ENCODE measurements around the gene CHAD.
"Not testable (repeated sequence)": the region's sequence is repeated elsewhere in the genome, so short reads cannot be mapped to it uniquely, and the experiment has no call there.

Gene CHAD

DNA sequence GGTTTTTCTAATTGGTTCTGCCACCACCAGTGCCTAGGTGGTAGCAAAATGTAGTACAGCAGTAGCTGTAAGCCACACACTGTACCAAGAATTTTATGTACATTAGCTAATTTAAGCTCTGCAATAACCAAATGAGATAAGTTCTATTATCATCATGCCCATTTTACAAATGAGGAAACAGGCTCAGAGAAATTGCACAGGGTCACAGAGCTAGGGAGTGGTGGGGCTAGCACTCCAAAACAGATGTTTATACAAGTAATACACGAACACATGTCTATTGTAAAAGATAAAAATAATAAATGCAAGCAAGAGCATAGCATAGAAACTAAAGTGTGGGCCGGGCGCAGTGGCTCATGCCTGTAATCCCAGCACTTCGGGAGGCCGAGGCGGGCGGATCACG lies 23.5 kb upstream of the CHAD start:
- DNase-seq, result no peak

DNA sequence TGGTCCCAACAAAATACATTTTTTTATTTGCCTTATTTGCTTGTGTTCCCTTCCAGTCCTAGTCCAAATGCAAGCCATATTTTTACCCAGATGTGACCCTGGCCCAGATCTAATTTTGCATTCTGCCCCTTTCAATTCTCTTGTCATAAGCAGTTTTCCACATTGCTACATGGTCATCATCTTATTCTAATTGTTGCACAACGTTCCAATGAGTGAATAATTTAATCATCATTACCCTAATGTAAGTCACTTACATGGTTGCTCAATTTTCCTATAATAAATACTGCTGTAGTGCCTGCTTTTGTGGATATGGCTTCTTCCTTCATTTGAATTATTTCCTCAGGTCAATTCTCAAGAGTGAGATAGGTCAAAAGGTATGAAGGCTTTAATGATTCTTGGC lies 22.8 kb upstream of the CHAD start:
- DNase-seq, result no peak

DNA sequence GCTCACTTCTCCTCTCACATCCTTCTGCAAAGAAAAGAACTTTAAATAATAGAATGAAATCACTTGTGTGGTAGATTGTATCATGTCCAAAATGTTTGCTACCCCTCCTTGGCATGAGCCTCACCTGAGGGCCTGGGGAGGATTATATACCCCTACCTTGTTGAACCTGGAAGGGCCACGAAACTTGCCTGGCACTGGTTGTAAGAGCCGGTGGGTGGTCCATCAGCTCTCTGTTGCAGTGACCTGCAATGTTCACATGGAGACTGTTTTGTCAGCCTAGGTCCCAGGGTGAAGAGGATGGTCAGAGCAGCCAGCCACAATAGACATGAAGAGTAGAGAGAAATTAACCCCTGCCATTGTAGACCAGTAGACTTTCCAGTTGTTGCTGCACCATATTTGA lies 20.2 kb upstream of the CHAD start:
- DNase-seq, result no peak

DNA sequence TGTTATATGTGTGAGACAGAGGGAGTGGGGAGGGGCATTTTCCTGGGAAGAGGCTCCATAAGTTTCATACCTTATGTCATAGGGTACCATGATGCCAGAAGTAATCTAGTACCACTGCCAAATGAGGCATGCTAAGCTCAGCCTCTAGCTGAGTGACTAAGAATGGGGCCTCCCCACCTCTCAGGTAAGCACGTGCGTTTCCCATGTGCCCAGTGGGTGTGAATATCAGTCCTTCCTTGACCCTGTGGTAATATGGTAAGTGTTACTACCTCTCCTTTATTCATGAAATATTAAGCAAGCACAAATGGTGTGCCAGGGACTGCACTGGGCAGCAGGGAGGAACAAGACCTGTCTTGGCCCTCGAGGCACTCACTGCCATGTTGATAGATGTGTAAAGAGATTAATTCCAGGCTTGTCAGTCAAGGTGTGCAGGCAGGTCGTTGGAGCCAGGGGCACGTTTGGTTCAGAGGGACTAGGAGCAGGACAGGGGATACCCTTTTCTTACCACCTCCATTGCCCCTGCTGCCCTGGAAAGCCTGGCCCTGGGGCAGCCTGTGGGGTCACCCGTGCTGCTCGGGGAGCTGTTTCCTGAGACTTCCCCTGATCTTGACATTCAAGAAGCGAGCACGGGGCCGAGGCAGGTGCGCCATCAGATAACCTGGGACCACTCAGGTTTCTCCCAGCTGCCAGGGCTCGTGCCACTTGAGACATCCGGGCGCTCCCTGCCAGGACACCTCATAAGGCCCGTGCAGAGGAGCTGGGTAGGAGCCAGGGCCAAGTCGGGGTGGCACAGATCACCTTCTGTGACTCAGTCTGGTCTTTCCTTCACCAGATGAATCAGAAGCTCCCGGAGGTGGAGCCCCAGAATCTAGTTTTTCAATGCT lies 18.8 kb upstream of the CHAD start:
- DNase-seq, result no peak

DNA sequence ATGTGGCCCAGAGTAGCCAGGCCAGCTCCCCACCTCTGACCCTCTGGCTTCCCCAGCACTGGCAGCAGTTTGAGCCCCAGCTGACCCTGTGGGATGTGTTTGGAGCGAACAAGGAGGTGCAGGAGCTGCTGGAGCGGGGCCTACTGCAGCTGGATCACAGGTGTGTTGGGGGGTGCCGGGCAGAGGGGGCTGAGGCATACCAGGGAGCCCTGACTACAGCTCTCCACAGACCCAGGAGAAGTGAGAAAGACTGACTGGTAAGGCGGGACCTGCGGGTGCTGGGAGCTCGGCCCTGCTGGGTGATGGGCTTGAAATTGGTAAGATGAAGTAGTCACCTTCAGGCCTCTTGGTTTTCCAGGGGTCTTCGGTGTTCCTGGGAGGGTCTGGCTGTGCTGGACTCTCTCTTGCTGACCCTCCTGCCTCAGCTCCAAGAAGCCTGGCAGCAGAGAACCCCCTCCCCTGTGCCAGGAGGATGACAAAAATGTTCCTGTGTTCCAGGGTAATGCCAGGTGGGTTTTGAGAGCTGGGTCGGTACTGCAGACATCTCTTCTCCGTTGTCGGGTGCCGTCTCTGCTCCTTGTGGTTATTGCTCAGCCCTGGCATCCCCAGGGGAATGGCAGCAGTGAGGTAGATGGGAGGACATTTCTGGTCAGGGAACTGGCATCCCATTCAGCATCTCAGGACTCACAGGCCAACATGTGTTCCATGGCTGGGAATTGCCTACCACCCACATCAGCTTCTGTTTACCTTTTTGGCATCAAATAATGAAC lies 15.9 kb upstream of the CHAD start:
- DNase-seq, result no peak

DNA sequence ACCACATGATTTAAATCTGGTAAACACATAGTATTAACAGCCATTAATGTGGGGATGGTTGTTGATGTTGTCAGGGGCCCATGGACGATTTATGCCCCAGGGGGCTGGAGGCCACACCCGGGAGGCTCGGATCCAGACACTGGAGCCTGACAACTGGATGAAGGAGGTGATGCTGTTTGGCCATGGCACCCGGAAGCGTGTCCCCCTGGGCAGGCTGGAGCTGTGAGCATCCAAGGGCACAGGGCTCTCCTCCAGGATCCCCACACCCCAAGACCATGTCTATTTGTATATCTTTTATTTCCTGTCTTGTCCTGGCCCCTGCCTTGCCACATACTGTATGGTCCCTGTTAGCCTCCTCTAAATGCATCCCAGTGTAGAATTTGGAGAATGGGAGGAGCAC lies 14.6 kb upstream of the CHAD start:
- no peak for DNase-seq

DNA sequence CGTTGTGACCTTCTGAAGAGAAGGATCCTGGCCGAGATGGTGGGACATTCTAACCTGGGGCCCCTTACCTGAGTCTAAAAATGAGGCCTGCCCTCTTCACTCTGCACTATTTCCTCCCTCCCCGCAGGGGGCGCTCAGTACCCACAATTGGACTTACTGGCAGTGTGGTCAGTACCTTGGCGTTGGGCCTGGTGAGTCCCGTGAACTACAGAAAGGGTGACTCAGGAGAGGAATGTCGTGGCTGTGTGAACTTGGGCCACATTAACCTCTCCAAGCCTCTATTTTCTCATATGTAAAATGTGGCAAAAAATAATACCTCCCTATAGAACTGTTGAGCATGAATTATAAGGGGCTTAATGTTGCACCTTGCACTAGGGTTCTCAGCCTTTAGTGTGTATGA lies 13.8 kb upstream of the CHAD start:
- peak; percentile 53 to 64 for DNase-seq

DNA sequence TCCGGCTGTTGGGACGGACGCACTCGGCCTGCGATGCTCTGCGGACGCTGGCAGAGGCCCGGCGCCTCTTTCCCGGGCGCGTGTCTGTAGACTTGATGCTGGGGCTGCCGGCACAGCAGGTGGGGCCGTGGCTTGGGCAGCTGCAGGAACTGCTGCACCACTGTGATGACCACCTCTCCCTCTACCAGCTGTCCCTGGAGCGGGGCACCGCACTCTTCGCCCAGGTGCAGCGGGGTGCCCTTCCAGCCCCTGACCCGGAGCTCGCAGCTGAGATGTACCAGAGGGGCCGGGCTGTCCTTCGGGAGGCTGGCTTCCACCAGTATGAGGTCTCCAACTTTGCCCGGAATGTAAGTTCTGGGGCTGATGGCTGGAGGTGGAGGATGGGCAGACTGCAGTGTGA lies 13.4 kb upstream of the CHAD start:
- DNase-seq, result no peak

DNA sequence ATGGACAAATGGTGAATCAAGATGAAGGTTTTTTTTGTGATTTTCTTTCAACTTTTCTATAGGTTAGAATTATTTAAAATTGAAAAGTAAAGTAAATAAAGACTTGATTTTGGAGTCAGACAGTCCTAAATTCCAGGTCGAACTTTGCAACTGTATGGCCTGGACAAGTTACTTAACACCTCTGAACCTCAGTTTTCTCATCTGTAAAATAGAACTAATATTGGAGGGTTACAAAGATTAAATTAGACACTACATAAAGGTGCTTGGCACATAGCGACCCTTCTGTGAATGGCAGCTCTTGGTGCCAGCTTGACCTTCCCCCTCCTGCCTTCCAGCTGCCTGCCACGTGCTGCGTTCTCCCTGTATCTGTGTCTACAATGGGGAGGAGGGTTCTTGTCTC lies 13.0 kb upstream of the CHAD start:
- DNase-seq, result no peak

DNA sequence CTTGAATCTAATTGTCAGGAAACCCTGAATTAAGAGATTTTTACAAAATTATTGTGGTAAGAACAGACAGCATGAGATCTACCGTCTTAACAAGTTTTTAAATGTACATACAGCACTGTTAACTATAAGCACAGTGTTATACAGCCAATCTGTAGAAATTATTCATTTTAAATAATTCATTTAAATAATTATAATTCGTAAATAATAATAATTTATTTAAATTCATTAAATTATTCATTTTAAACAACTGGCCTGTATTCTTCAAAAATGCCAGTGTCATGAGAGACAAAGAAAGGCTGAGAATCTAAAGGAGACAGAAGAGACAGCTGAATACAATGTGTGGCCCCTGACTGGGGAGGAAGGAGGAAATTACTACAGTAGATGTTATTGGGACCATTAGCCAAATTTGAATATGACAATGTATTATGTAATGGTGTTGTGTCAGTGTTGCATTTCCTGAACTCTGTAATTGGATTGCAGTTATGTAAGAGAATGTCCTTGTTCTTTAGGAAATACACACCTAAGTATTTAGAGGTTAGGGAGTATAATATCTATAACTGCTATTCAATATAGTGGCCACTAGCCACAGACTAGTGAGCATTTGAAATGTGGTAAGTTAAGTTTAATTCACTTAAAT lies 12.3 kb upstream of the CHAD start:
- no peak for DNase-seq

DNA sequence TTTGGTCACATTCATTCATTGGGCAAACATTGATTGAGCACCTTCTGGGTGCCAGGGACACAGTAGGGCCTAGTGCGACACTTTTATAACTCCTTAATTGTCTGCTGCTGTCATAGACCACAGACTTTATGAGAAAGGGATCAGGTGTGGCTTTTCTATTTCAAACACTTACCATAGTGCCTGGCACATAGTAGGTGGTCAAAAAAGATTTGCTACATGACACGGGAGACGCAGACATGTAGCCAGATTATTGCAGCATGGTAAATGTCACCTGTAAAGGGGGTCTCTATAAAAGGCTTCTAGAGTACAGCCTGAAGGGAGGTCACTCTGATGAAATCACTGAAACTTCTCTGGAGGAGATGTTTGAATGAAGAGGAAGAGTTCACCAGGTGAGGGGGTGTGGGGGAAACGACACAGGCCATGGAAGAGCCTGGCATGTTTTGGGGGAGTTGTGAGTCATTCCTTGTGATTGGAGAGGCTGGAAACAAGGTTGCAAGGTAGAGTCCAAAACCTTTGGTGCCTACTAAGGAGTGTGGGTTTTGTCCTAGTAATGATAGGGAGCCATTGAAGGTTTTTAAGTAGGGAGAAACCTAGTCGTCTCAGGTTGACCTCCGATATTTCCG lies 11.6 kb upstream of the CHAD start:
- DNase-seq, result no peak

DNA sequence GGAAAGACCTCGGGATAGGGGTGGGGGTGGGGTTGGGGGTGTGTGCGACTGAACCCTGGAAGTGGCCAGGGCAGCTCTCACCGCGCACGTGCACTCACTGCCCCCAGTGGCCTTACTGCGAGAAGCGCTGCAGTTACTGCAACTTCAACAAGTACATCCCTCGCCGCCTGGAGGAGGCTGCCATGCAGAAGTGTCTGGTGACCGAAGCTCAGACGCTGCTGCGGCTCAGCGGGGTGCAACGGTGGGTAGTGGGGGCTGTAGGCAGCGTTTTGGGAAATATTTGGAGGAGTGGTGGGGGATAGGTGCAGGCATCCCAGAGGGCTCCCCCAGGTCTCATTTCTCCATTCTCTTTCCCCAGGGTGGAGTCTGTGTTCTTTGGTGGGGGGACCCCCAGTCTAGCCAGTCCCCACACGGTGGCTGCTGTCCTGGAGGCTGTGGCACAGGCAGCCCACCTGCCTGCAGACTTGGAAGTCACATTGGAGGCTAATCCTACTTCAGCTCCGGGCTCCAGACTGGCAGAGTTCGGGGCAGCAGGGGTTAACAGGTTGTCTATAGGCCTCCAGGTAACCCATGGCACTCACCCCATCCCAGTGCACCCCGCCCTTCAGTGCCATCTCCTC lies 11.0 kb upstream of the CHAD start:
- peak; percentile 59 to 70 for DNase-seq

DNA sequence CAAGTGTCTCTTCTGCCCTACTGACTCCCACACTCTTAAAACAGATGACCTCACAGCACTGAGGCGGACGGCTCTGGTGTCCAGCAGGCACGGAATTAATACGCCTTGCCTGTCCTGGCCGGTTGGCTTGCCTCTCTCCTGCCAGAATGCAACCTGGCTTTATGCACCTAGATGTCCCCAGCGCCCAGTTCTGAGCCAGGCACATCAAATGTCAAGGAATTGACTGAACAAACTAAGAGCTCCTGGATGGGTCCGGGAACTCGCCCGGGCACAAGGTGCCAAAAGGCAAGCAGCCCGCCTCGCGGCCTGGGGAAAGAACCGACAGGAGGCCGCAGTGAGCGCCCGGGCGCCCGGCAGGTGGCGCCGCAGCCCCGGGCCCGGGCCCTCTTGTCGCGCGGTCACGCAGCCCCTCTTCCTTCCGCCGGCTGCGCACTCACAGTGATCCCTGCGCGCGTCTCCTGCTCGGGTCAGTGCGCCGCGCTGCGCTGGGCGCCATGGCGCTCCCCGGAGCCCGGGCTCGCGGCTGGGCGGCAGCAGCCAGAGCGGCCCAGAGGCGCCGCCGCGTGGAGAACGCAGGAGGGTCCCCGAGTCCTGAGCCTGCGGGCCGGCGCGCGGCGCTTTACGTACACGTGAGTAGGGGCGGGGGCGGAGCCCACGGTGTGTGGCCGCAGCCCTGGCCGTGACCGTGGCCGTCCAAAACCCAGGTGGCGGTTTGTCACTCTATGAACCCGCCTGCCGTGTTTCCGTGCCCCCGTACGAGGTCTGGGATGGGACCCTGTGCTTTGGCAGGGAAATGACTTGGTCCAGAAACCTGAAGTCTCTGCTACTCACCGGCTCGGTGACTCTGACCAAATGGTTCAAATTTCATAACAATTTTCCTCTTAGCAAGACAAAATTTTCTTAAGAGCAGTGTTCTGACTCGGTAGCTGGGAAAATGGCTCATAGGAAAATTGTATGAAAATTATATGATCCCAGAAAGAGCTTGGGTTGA lies 10.0 kb upstream of the CHAD start, which contains the start of gene RSAD1:
Gene RSAD1, plus strand, starts transcription at position 470 of the 991 bp plus-strand sequence. Its CDS starts 25 bp downstream, at position 495.
- peak; percentile 82 to 83 for DNase-seq

DNA sequence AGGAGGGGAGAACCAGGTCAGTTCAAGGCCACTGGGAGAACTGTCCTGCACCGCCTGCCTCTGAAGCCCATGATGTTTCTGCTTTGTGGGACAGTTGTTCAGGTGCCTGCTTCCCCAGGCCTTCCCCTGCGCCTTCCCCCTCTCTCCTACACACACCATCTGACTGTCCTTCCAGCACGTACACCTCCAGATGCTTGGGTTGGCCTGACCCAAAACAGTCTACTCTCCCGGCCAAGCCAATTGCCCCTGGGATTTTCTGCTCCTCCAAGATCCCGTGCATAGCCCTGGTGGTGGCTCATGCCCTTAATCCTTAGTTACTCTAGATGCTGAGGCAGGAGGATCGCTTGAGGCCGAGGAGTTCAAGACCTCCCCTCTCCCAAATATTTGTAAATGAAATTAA lies 9.3 kb upstream of the CHAD start:
- no peak for DNase-seq

DNA sequence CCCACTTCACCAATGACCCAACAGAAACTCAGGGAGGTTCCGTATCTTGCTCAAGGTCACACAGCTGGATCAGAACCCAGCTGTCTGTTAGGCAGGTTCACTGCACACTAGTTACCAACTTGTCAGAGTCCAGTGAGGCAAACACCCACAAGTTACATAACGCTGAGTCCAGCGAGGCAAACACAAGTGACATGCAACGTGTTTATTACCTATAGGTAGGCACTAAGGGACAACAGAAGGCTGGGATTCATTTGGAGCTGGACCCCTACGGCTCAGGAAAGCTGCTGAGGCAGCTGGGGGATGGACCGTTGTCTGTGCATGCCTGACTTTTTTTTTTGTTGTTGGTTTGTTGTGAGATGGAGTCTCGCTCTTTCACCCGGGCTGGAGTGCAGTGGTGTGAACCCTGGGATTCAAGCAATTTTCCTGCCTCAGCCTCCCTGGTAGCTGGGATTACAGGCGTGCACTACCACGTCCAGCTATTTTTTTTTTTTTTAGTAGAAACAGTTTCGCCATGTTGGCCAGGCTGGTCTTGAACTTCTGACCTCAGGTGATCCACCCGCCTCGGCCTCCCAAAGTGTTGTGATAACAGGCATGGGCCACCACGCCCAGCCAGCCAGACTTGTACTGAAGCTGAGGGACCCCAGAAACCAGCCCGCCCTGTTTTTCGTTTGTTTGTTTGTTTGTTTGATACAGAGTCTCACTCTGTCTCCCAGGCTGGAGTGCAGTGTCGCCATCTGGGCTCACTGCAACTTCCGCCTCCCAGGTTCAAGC lies 8.1 kb upstream of the CHAD start:
- DNase-seq, result no peak

DNA sequence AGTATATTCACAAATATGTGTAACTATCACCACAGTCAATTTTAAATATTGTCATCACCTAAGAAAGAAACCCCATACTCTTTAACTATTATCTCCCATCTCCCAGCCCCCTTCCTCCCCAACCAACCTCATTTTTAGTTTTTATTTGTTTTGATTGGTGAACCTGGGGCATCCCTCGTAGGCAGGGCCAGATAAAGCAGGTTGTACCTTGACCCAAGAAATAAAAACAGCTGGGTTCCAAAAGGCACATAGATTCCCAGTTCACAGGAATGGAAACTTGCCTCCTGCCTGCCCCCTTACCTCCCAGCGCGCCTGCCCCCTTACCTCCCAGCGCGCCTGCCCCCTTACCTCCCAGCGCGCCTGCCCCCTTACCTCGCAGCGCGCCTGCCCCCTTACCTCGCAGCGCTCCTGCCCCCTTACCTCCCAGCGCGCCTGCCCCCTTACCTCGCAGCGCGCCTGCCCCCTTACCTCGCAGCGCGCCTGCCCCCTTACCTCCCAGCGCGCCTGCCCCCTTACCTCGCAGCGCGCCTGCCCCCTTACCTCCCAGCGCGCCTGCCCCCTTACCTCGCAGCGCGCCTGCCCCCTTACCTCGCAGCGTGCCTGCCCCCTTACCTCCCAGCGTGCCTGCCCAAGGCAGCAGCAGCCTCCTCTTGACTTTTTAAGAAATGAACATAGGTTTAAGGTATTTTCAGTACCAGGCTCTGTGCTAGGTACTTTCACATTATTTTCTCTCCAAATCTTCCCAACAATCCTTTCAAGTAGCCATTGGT lies 7.3 kb upstream of the CHAD start:
- DNase-seq, result not testable (repeated sequence)

DNA sequence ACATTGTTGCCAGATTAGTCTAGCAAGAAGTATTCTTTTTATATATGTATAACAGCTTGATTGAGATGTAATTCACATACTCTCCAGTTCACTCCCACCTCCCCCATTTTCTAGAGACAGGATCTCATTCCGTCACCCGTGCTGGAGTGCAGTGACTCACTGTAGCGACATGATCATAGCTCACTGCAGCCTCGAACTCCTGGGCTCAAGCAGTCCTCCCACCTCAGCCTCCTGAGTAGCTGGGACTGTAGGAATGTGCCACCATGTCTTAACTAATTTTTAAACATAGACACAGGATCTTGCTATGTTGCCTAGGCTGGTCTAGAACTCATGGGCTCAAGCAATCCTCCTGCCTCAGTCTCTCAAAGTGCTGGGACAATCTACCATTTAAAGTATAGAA lies 6.7 kb upstream of the CHAD start:
- no peak for DNase-seq

DNA sequence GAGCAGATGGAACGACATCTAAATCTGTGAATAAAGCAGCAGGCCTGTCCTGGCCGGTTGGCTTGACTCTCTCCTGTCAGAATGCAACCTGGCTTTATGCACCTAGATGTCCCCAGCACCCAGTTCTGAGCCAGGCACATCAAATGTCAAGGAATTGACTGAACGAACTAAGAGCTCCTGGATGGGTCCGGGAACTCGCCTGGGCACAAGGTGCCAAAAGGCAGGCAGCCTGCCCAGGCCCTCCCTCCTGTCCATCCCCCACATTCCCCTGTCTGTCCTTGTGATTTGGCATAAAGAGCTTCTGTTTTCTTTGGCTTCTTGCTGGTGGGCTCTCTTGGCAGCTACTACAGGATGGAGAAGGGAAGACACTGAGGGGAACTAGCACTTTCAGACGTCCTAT lies 5.8 kb upstream of the CHAD start:
- no peak for DNase-seq

DNA sequence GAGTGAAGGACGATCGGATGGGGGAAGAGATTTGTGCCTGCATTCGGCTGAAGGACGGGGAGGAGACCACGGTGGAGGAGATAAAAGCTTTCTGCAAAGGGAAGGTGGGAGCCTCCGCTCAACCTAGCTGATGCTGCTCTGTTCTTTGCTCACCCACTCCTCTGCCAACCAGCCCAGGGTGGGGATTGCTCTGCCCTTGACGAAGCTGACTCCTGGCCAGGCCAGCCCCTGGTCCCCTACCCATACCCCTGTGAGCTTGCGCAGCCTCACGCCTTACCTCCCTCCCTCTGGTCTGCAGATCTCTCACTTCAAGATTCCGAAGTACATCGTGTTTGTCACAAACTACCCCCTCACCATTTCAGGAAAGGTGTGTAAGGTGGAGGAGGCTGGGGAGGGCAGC lies 5.2 kb upstream of the CHAD start:
- no peak for DNase-seq

DNA sequence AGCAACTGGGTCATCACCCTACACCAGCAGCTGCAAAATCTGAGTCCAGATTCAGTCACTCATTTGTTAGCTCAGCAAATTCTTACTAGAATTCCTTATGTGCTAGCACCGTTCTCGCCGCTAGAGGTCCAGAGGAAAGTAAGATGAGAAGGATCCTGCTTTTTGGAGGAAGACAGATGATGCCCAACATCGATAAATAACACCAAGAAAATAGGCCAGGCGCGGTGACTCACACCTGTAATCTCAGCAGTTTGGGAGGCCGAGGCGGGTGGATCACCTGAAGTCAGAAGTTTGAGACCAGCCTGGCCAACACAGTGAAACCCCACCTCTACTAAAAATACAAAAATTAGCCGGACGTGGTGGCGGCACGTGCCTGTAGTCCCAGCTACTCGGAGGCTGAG lies 4.1 kb upstream of the CHAD start:
- DNase-seq, result not testable (repeated sequence)
